Measurements from ENCODE around the gene PAEP.

The PAEP gene

DNA sequence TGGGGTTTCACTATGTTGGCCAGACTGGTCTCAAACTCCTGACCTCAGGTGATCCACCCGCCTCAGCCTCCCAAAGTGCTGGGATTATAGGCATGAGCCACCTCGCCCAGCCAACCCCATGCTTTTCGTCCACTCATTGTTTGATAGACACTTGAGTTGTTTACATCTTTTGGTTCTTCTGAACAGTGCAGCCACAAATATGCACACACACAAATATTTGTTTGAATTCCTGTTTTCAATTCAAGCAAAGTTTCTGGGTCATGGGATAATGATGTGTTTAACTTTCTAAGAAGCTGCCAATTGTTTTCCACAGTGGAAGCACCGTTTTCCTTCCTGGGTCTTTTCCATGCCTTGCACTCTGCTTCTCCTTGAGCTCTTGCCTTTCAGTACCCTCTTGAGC lies 6.8 kb upstream of the PAEP start:
- TF ChIP-seq ZNF274 (IDR thresholded peaks at IDR 0.05; ENCODE audit: low read depth, low read length), result no peak
- H3K4me3 ChIP-seq (ENCODE audit: low read length), result no peak overlapping the region

DNA sequence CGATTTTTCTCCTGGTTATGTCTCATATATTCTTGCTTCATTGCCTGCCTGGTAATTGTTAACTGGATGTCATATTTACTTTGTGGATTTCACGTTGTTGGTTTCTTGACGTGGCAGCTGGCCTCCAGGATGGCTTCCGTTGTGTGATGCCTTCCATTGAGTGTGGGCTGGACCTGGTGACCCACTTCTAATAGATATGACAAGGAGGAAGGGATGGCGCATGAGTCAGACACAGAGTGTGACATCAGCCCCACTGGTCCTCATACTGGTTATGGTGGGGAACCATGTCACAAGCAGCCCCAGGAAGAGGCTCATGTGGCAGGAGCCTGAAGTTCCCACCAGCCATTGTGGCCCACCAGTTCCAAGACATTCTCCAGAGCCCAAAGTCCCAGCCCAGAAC lies 6.4 kb upstream of the PAEP start:
- no peak overlapping the region for H3K4me3 ChIP-seq (ENCODE audit: low read length)
- TF ChIP-seq ZNF274 (IDR thresholded peaks at IDR 0.05; ENCODE audit: low read depth, low read length), result no peak

DNA sequence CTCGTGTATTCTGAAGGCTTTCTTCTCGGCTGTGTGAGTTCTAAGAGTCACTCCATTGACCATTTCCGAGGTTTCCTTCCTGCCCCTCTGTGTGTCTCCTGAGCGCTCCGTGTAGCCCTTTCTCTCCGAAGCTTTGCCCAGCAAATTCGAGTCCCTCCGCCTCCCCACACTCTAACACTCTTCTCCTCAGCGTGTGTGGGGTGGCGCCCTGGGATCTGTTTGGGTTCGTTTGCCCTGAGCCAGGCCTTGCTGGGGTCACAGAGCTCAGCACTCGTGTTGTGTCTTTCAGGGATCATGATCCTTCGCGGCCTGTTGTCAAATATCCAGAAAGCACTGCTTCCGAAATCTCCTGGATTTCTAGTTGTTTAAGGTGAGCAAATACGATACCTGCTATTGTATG lies 5.6 kb upstream of the PAEP start:
- H3K4me3 ChIP-seq (ENCODE audit: low read length), result no peak overlapping the region
- no peak for TF ChIP-seq ZNF274 (IDR thresholded peaks at IDR 0.05; ENCODE audit: low read depth, low read length)

GRCh38 chr9:135559606-135560005 lies 1.9 kb upstream of the PAEP start:
- H3K4me3 ChIP-seq (ENCODE audit: low read length), result no peak overlapping the region
- TF ChIP-seq ZNF274 (IDR thresholded peaks at IDR 0.05; ENCODE audit: low read depth, low read length), result no peak

GRCh38 chr9:135562235-135562745 lies 734 bp downstream of the PAEP start:
- no peak overlapping the region for H3K4me3 ChIP-seq (ENCODE audit: low read length)

DNA sequence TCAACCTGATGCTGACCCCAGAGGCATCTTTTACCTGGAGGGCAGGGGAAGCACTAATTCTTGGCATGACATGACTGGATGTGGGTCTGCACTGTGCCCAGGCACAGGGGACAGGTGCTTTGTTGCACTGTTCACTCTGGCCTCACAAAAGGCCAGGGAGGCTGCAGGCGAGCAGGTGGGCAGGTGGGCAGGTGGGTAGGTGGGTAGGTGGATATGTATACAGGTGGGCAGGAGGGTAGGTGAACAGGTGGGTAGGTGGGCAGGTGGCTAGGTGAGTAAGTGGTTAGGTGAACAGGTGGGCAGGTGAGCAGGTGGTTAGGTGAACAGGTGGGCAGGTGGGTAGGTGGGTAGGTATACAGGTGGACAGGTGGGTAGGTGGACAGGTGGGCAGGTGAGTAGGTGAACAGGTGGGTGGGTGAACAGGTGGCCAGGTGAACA lies 1.5 kb downstream of the PAEP start:
- no peak for TF ChIP-seq ZNF274 (IDR thresholded peaks at IDR 0.05; ENCODE audit: low read depth, low read length)
- no peak overlapping the region for H3K4me3 ChIP-seq (ENCODE audit: low read length)

More at GRCh38 chr9:135562235-135562745, 734 bp downstream of the PAEP start:
- no peak for TF ChIP-seq ZNF274 (IDR thresholded peaks at IDR 0.05; ENCODE audit: low read depth, low read length)

DNA sequence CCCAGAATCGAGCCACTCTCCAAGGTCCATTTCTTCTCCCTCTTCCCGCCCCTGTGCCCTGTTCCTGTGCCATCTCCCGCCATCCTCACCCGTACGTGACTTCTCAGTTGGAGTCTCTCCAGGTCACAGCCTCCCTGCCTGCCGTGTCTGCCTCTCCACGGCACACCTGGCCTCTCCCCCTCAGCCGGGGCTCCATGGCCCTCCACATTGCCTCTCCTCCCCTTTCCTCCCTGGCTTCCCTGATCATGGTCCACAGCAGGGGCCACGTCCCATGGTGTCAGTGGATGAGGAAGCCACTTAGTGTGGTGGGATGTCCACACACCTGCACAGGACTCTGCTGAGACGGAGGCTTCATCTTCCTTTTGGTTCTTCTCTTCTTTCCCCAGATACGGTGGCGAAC lies 2.3 kb downstream of the PAEP start:
- TF ChIP-seq ZNF274 (IDR thresholded peaks at IDR 0.05; ENCODE audit: low read depth, low read length), result no peak
- H3K4me3 ChIP-seq (ENCODE audit: low read length), result no peak overlapping the region

DNA sequence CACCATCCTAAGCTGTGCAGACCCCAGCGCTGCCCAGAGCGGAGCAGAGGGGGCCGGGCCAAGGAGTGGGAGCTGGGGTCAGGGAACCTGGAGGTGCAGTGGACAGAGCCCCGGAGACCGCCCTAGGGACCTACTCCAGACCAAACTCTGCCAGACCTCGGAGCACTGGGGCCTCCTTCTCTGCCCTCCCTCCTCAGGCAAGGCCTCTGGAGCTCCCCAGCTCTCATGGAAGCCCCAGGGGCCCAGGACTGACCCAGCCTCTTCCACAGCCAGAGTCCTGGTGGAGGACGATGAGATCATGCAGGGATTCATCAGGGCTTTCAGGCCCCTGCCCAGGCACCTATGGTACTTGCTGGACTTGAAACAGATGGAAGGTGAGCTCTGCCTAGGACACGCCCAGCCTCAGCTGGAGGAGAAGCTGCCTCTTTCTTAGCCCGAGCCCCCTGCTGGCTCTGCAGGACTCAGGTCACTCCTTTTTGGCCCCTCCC lies 3.6 kb downstream of the PAEP start:
- no peak for TF ChIP-seq ZNF274 (IDR thresholded peaks at IDR 0.05; ENCODE audit: low read depth, low read length)
- H3K4me3 ChIP-seq (ENCODE audit: low read length), result no peak overlapping the region

DNA sequence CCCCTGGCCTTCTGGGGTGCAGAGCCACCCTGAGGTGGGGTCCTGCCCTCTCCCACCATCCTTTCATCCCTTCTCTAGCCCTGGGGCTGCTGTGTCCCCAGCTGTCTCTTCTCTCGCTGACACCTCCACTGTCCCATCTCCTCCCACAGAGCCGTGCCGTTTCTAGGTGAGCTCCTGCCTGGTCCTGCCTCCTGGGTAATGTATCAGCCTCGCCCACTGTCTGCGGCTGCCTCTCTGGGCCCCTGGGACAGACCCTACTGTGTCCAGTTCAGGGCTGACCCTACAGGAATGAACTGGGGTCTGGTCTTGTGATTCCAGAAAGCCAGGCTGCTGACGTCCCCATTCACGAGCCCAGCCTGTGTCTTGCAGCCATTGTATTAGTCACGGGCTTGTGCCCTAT lies 4.1 kb downstream of the PAEP start:
- TF ChIP-seq ZNF274 (IDR thresholded peaks at IDR 0.05; ENCODE audit: low read depth, low read length), result no peak
- no peak overlapping the region for H3K4me3 ChIP-seq (ENCODE audit: low read length)

GRCh38 chr9:135566552-135566951 lies 5.0 kb downstream of the PAEP start:
- no peak for TF ChIP-seq ZNF274 (IDR thresholded peaks at IDR 0.05; ENCODE audit: low read depth, low read length)
- H3K4me3 ChIP-seq (ENCODE audit: low read length), result no peak overlapping the region

GRCh38 chr9:135567311-135567710 lies 5.8 kb downstream of the PAEP start:
- no peak overlapping the region for H3K4me3 ChIP-seq (ENCODE audit: low read length)
- TF ChIP-seq ZNF274 (IDR thresholded peaks at IDR 0.05; ENCODE audit: low read depth, low read length), result no peak

DNA sequence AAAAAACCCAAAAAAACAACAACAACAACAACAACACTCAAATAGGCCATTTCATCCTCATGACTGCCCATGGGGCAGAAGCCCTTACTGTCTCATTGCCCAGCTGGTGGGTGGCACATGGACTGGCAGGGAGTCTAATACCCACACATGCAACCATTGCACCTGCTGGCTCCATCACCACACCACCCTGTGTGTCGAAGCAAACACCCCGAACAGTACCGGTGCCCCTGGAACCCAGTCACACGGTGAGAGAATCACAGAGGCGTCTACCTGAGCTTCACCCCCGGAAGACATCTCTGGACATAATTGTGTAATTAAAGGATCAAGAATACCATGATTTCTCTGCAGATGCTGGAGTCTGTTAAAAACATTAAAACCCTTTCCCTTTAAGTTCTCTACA lies 6.5 kb downstream of the PAEP start:
- H3K4me3 ChIP-seq (ENCODE audit: low read length), result no peak overlapping the region
- TF ChIP-seq ZNF274 (IDR thresholded peaks at IDR 0.05; ENCODE audit: low read depth, low read length), result no peak

DNA sequence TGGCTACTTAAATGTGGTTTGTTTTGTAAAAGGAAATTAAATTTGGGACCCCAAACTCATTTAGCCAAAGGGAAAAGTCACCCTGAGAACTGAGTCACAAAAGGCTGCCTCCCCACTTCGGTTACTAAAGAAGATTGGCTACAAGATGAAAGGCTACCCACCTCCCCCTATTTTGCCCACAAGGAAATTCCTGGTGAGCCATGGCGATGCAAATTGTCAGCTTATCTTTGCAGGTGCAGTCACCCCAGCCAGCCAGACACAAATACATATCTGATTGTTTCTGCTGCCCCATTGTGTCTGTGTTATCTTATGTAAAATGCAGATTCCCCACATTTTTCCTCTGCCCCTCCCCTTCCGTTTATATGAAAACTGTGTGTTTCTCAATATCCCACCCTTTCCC lies 8.9 kb downstream of the PAEP start:
- no peak overlapping the region for H3K4me3 ChIP-seq (ENCODE audit: low read length)
- TF ChIP-seq ZNF274 (IDR thresholded peaks at IDR 0.05; ENCODE audit: low read depth, low read length), result no peak

- no peak for TF ChIP-seq ZNF274 (IDR thresholded peaks at IDR 0.05; ENCODE audit: low read depth, low read length)
- no peak overlapping the region for H3K4me3 ChIP-seq (ENCODE audit: low read length)
Measured at GRCh38 chr9:135572233-135572632, 10.7 kb downstream of the PAEP start.

GRCh38 chr9:135573124-135573523 lies 11.6 kb downstream of the PAEP start:
- H3K4me3 ChIP-seq (ENCODE audit: low read length), result no peak overlapping the region
- TF ChIP-seq ZNF274 (IDR thresholded peaks at IDR 0.05; ENCODE audit: low read depth, low read length), result no peak

- no peak for TF ChIP-seq ZNF274 (IDR thresholded peaks at IDR 0.05; ENCODE audit: low read depth, low read length)
Measured at GRCh38 chr9:135574331-135574730, 12.8 kb downstream of the PAEP start.

More at GRCh38 chr9:135574331-135574730, 12.8 kb downstream of the PAEP start:
- H3K4me3 ChIP-seq (ENCODE audit: low read length), result no peak overlapping the region

All from GM08714 (cell line).